ENCODE results near the gene TSGA10IP.

GRCh38 chr11:65895482-65895981 lies 49.7 kb upstream of the TSGA10IP start:
- TF ChIP-seq SMC3 (IDR thresholded peaks at IDR 0.05; ENCODE audit: borderline replicate concordance, low read length), result no peak
- no peak for TF ChIP-seq POLR2AphosphoS2 (IDR thresholded peaks at IDR 0.05; ENCODE audit: low read depth, low read length)
- TF ChIP-seq POLR2AphosphoS5 (IDR thresholded peaks at IDR 0.05; ENCODE audit: low read length), result no peak
- no peak for TF ChIP-seq CBX3 (IDR thresholded peaks at IDR 0.05; ENCODE audit: borderline replicate concordance, low read depth)
- no peak for TF ChIP-seq CTCF (IDR thresholded peaks at IDR 0.05 in 2 of 3, conservative IDR thresholded peaks at IDR 0.05 in 1 of 3; ENCODE audit: control insufficient read depth in 2 of 3, extremely low read depth in 1 of 3, insufficient read depth in 1 of 3, low read depth in 3 of 3, low read length in 3 of 3)
